Lower lobe of right lung (tissue), 2 donors: ENCODE data around the gene HOXB9. TPM values are rescaled to one million over a fixed set of nuclear protein-coding genes. Genes with fewer than 3 reads are reported as not detected.
A peak's percentile ranks its signal among the peaks of the same experiment; 100 is the strongest.

Source experiments
- ATAC-seq, 2 donors: fragments of 200-7000 bp; cut with Tn5 transposase; one replicate each; pipeline ENCODE4 v1.9.1; 2020 to 2022; ENCODE audit warnings: mild to moderate bottlenecking in 2 of 2, moderate library complexity in 2 of 2
- DNase-seq: peaks from one replicate; pipeline ENCODE4 v3.0.0-alpha.2; 2020
- H3K27ac ChIP-seq: fragments of 200-600 bp; one replicate; pipeline ENCODE4 v1.8.0; 2022
- H3K27me3 ChIP-seq: fragments of 200-600 bp; one replicate; pipeline ENCODE4 v1.8.0; 2022; ENCODE audit warnings: low read depth
- H3K36me3 ChIP-seq: fragments of 200-600 bp; one replicate; pipeline ENCODE4 v1.8.0; 2022; ENCODE audit warnings: mild to moderate bottlenecking
- H3K4me1 ChIP-seq: fragments of 200-600 bp; one replicate; pipeline ENCODE4 v1.8.0; 2022
- H3K4me3 ChIP-seq: fragments of 200-600 bp; one replicate; pipeline ENCODE4 v1.8.0; 2022; ENCODE audit warnings: mild to moderate bottlenecking
- H3K9me3 ChIP-seq: fragments of 200-600 bp; one replicate; pipeline ENCODE4 v1.8.0; 2022
- intact Hi-C: fragments of 100-400 bp; cut with DNase I; formaldehyde crosslinking; loops from one replicate; pipeline ENCODE4 v1.11.0; 2022
- total RNA-seq: library from RNA; stranded (reverse); fragmentation: NEBNext Ultra II Directional; extraction: Animal tissue kit (Norgen Biotek cat#: 25700); gene quantifications from one replicate; pipeline ENCODE4 v1.2.1, GENCODE V29; 2021
- TF ChIP-seq, protein P1 (sequence below): fragments of 200-600 bp; IDR thresholded peaks from one replicate; pipeline ENCODE4 v1.8.0; 2022; ENCODE audit warnings: antibody characterized with exemption, mild to moderate bottlenecking
- donor health status: DM: no; HTN: yes; CAD: no; lungs with severe emphysema.

Gene HOXB9
- total RNA-seq, 1 donor from 2014 or later = not detected

DNA sequence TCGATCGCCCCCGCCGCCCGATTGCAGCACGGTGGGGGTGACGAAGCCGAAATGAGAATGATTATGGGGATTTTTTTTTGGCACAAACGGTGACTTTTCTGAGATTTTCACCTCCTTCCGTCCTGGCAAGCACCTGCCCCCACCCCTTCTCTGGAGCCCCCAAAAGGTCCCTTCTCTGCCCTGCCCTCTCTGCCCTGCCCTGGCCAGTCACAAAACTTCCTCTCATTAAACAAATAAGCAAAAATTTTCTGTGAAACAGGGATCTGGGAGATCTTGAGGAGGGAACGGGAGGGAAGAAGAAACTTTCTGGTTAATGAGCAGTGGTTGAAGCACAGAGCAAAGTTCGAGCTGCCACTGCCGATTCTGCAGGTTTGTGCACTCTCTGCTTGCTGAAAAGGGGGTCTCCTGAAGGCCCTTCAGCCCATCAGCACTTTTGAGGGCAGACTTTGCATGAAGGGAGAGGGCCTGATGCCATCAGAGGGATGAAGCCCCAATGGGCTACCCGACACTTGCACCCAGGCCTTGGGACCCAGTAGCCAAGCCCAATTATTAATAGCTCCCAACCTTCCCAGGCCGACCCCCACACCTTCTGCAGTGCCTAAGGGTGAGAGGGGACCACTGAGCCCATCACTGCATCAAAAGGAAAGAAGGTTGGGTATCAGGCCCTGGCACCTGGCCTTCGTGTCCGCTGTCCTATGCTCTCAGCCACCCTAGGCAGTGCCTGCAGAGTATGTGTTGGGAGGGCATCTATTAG lies 10.0 kb downstream of the HOXB9 start:
- ATAC-seq (no peak), DNase-seq (no peak)
- TF ChIP-seq, protein P1, sequence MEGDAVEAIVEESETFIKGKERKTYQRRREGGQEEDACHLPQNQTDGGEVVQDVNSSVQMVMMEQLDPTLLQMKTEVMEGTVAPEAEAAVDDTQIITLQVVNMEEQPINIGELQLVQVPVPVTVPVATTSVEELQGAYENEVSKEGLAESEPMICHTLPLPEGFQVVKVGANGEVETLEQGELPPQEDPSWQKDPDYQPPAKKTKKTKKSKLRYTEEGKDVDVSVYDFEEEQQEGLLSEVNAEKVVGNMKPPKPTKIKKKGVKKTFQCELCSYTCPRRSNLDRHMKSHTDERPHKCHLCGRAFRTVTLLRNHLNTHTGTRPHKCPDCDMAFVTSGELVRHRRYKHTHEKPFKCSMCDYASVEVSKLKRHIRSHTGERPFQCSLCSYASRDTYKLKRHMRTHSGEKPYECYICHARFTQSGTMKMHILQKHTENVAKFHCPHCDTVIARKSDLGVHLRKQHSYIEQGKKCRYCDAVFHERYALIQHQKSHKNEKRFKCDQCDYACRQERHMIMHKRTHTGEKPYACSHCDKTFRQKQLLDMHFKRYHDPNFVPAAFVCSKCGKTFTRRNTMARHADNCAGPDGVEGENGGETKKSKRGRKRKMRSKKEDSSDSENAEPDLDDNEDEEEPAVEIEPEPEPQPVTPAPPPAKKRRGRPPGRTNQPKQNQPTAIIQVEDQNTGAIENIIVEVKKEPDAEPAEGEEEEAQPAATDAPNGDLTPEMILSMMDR = no peak
- intact Hi-C loops = no loop called here
- Histone ChIP-seq H3K9me3 (no peaks in the 10 kb centered on the region), H3K27me3 (peaks cover 96% of the 10 kb centered on the region), H3K4me3 (no peak overlapping the region), H3K4me1 (peaks cover 29% of the 10 kb centered on the region), H3K36me3 (no peaks in the 10 kb centered on the region), H3K27ac (no peak overlapping the region)

GRCh38 chr17:48615047-48615962 lies 10.9 kb downstream of the HOXB9 start, which contains the start of gene HOXB8:
HOXB8 (minus strand) TSS chr17:48615292; CDS start chr17:48614704, 588 bp downstream.
- peak within 1 kb of the TSS; percentile 28 for H3K4me3 ChIP-seq
- intact Hi-C loops = no loop called here

GRCh38 chr17:48613862-48614694 lies 12.1 kb downstream of the HOXB9 start:
- H3K27me3 ChIP-seq = peaks cover 96% of the 10 kb centered on the region
- DNase-seq = no peak
- H3K27ac ChIP-seq = no peak overlapping the region
- peaks cover 42% of the 10 kb centered on the region for H3K4me1 ChIP-seq
- no peaks in the 10 kb centered on the region for H3K9me3 ChIP-seq
- ATAC-seq = no peak
- peak overlapping the region; percentile 64 for H3K4me3 ChIP-seq
- intact Hi-C loops = no loop called here
- TF ChIP-seq, protein P1 = no peak
- no peaks in the 10 kb centered on the region for H3K36me3 ChIP-seq

More at GRCh38 chr17:48615047-48615962, 10.9 kb downstream of the HOXB9 start, which contains the start of gene HOXB8:
- TF ChIP-seq, protein P1 = no peak
- peaks cover 96% of the 10 kb centered on the region for H3K27me3 ChIP-seq
- H3K27ac ChIP-seq = no peak within 1 kb of the TSS
- ATAC-seq = no peak
- no peak for DNase-seq
- H3K9me3 ChIP-seq = no peaks in the 10 kb centered on the region
- peaks cover 37% of the 10 kb centered on the region for H3K4me1 ChIP-seq
- H3K36me3 ChIP-seq = no peaks in the 10 kb centered on the region

- DNase-seq = no peak
- intact Hi-C loops = no loop called here
- TF ChIP-seq, protein P1 = no peak
- no peak for ATAC-seq
- Histone ChIP-seq H3K27ac (no peak overlapping the region), H3K9me3 (no peaks in the 10 kb centered on the region), H3K4me1 (peaks cover 41% of the 10 kb centered on the region), H3K4me3 (peak overlapping the region; percentile 64), H3K27me3 (peaks cover 98% of the 10 kb centered on the region), H3K36me3 (no peaks in the 10 kb centered on the region)
Observed at GRCh38 chr17:48612854-48613691, 13.1 kb downstream of the HOXB9 start.
